Neuronal stem cell (in vitro differentiated cells): ENCODE measurements around the gene GSTM4.

Experiments used
- DNase-seq: peaks from one replicate; pipeline ENCODE4 v3.0.0-alpha.2; 2013; ENCODE audit warnings: low spot score
- H2AFZ ChIP-seq: one replicate; pipeline ENCODE4 v1.6.1; 2013; ENCODE audit warnings: mild to moderate bottlenecking, low read length, inconsistent platforms
- H2AK5ac ChIP-seq: 2 replicates; pipeline ENCODE4 v1.6.1; 2013; ENCODE audit warnings: low read depth, mild to moderate bottlenecking, inconsistent platforms, low read length, moderate library complexity, mixed read lengths
- H2BK120ac ChIP-seq: 2 replicates; pipeline ENCODE4 v1.6.1; 2013; ENCODE audit warnings: low read depth, mild to moderate bottlenecking, inconsistent platforms, low read length, moderate library complexity, mixed read lengths
- H2BK12ac ChIP-seq: one replicate; pipeline ENCODE4 v1.6.1; 2013; ENCODE audit warnings: low read length, inconsistent platforms
- H2BK15ac ChIP-seq: 2 replicates; pipeline ENCODE4 v1.6.1; 2013; ENCODE audit warnings: mild to moderate bottlenecking, low read length, inconsistent platforms, mixed read lengths
- H2BK5ac ChIP-seq: one replicate; pipeline ENCODE4 v1.6.1; 2013; ENCODE audit warnings: inconsistent platforms, mild to moderate bottlenecking, low read length, moderate library complexity
- H3K14ac ChIP-seq: one replicate; pipeline ENCODE4 v1.6.1; 2013; ENCODE audit warnings: low read length, inconsistent platforms
- H3K18ac ChIP-seq: 2 replicates; pipeline ENCODE4 v1.6.1; 2013; ENCODE audit warnings: low read length, inconsistent platforms
- H3K23ac ChIP-seq: 2 replicates; pipeline ENCODE4 v1.6.1; 2013; ENCODE audit warnings: low read depth, mild to moderate bottlenecking, mixed read lengths, low read length, inconsistent platforms; ENCODE audit not compliant: poor library complexity
- H3K27ac ChIP-seq: replicated peaks from 3 replicates; pipeline ENCODE4 v1.5.1; 2013; ENCODE audit warnings: low read length, inconsistent platforms
- H3K27me3 ChIP-seq, 3 experiments: 2 replicates each; pipeline ENCODE4 v1.6.1; 2013; ENCODE audit warnings: low read length in 3 of 3, mild to moderate bottlenecking in 2 of 3, inconsistent platforms in 1 of 3, low read depth in 1 of 3, mixed read lengths in 1 of 3, moderate library complexity in 1 of 3; ENCODE audit not compliant: control insufficient read depth in 3 of 3, insufficient read depth in 3 of 3
- H3K36me3 ChIP-seq, 2 donors: replicated peaks in 1 of 2; 2 replicates each; pipeline ENCODE4 v1.6.1; 2013; ENCODE audit warnings: low read length in 2 of 2; ENCODE audit not compliant: control insufficient read depth in 2 of 2, insufficient read depth in 2 of 2
- H3K4ac ChIP-seq: 2 replicates; pipeline ENCODE4 v1.6.1; 2013; ENCODE audit warnings: inconsistent platforms, mild to moderate bottlenecking, low read length, moderate library complexity
- H3K4me1 ChIP-seq, 2 donors: 1 replicate in 1 of 2; 2 replicates in 1 of 2; pipeline ENCODE4 v1.6.1; 2013; ENCODE audit warnings: low read length in 2 of 2, low read depth in 1 of 2; ENCODE audit not compliant: control insufficient read depth in 2 of 2, insufficient read depth in 1 of 2
- H3K4me2 ChIP-seq: one replicate; pipeline ENCODE4 v1.6.1; 2013; ENCODE audit warnings: mild to moderate bottlenecking, low read length, inconsistent platforms; ENCODE audit not compliant: insufficient read depth, poor library complexity, severe bottlenecking
- H3K4me3 ChIP-seq, 2 donors: 2 replicates each; pipeline ENCODE4 v1.5.1; 2013; ENCODE audit warnings: low read length in 2 of 2, mild to moderate bottlenecking in 2 of 2, inconsistent platforms in 1 of 2, moderate library complexity in 1 of 2
- H3K79me1 ChIP-seq: one replicate; pipeline ENCODE4 v1.6.1; 2013; ENCODE audit warnings: low read depth, mild to moderate bottlenecking, inconsistent platforms, low read length, moderate library complexity
- H3K9ac ChIP-seq: one replicate; pipeline ENCODE4 v1.6.1; 2013; ENCODE audit warnings: mild to moderate bottlenecking, low read depth, low read length, inconsistent platforms; ENCODE audit not compliant: poor library complexity
- H3K9me3 ChIP-seq, 2 donors: replicated peaks in 1 of 2; 2 replicates each; pipeline versions ENCODE3 to v1.6.1; 2013; ENCODE audit warnings: low read length in 2 of 2, mild to moderate bottlenecking in 2 of 2, inconsistent platforms in 1 of 2, low read depth in 1 of 2, mixed read lengths in 1 of 2, moderate library complexity in 1 of 2; ENCODE audit not compliant: control insufficient read depth in 2 of 2, insufficient read depth in 1 of 2
- H4K8ac ChIP-seq: one replicate; pipeline ENCODE4 v1.6.1; 2013; ENCODE audit warnings: low read depth, mild to moderate bottlenecking, inconsistent platforms, low read length, moderate library complexity
- H4K91ac ChIP-seq: one replicate; pipeline ENCODE4 v1.6.1; 2013; ENCODE audit warnings: low read length, low read depth, mild to moderate bottlenecking, inconsistent platforms; ENCODE audit not compliant: poor library complexity
- WGBS, 2 donors: extraction: QIAGEN DNeasy Blood & Tissue Kit; methylation state at CpG; one replicate each; pipeline ENCODE4 v1.1.7; 2013; ENCODE audit warnings: missing lambda C conversion rate in 2 of 2, mixed read lengths in 1 of 2; ENCODE audit not compliant: insufficient read length in 2 of 2, insufficient replicate concordance in 1 of 2; ENCODE audit errors: extremely low coverage in 2 of 2; 5-methylcytosine and 5-hydroxymethylcytosine counted together

The GSTM4 gene

DNA sequence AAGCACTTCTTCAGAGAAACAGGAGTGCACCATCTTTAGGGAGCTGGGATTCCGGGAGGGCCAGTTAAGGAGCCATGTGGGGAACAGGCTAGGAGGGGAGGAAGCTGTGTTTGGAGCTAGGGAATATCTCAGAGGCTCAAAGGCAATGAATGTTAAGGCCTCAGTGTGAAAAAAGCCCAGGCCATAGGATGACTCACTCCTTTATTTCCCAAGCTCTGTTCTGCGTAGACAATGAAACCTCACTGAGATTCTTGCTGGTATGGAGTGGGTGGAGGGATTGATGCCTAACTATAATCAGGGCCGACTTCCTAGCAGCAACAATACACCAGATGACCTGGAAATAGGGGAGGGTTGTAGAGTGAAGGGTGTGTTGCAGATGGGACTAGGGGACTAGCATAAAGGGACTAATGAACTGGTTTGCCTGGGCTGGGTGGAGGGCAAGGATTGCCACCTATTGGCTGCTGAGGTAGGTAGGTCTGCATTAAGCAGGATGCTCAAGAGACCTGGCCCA is 38.6 kb upstream of the GSTM4 start:
- H3K27ac ChIP-seq, result peak overlapping the region; percentile 68
- no peak overlapping the region for H3K4ac ChIP-seq
- H3K14ac ChIP-seq, result no peak overlapping the region
- no peak overlapping the region for H3K9ac ChIP-seq
- H2BK12ac ChIP-seq, result no peak overlapping the region
- peak overlapping the region; percentile 56 for H2AFZ ChIP-seq
- DNase-seq, result peak; percentile 59
- H3K4me1 ChIP-seq, result peaks cover 21 to 43% of the 10 kb centered on the region in 2 donors
- H2BK5ac ChIP-seq, result no peak overlapping the region
- H4K91ac ChIP-seq, result no peak overlapping the region
- H3K9me3 ChIP-seq, result no peaks in the 10 kb centered on the region
- H2BK15ac ChIP-seq, result no peak overlapping the region
- H3K4me2 ChIP-seq, result no peak overlapping the region
- no peak overlapping the region for H4K8ac ChIP-seq
- no peak overlapping the region for H3K18ac ChIP-seq
- H3K36me3 ChIP-seq, result no peaks in the 10 kb centered on the region
- peaks cover 3% of the 10 kb centered on the region for H3K79me1 ChIP-seq
- H2BK120ac ChIP-seq, result no peak overlapping the region
- no peaks in the 10 kb centered on the region for H3K27me3 ChIP-seq
- no peak overlapping the region for H2AK5ac ChIP-seq
- no peak overlapping the region for H3K4me3 ChIP-seq
- H3K23ac ChIP-seq, result no peak overlapping the region
- no CpG with 5 or more reads among the region's 3 CpGs for WGBS, 2 donors

- no peak overlapping the region for H4K8ac ChIP-seq
- no peak overlapping the region for H2BK12ac ChIP-seq
- H3K79me1 ChIP-seq, result peaks cover 9% of the 10 kb centered on the region
- H3K4ac ChIP-seq, result no peak overlapping the region
- no peak overlapping the region for H3K23ac ChIP-seq
- no peaks in the 10 kb centered on the region for H3K36me3 ChIP-seq
- H2BK120ac ChIP-seq, result no peak overlapping the region
- peak overlapping the region; percentile 93 for H2AFZ ChIP-seq
- H3K27me3 ChIP-seq, result no peaks in the 10 kb centered on the region
- no peak overlapping the region for H3K14ac ChIP-seq
- no peak overlapping the region for H2AK5ac ChIP-seq
- no CpG with 5 or more reads among the region's 9 CpGs for WGBS, 2 donors
- H3K4me2 ChIP-seq, result peak overlapping the region; percentile 94
- H3K9ac ChIP-seq, result no peak overlapping the region
- H3K4me3 ChIP-seq, result peak overlapping the region; percentile 63 to 82
- no peak overlapping the region for H3K27ac ChIP-seq
- H3K9me3 ChIP-seq, result no peaks in the 10 kb centered on the region
- no peak for DNase-seq
- H4K91ac ChIP-seq, result no peak overlapping the region
- peak overlapping the region; percentile 11 for H3K18ac ChIP-seq
- no peak overlapping the region for H2BK5ac ChIP-seq
- H2BK15ac ChIP-seq, result no peak overlapping the region
- peaks cover 19 to 54% of the 10 kb centered on the region in 2 donors for H3K4me1 ChIP-seq
Observed at GRCh38 chr1:109618661-109619575, 37.0 kb upstream of the GSTM4 start.

DNA sequence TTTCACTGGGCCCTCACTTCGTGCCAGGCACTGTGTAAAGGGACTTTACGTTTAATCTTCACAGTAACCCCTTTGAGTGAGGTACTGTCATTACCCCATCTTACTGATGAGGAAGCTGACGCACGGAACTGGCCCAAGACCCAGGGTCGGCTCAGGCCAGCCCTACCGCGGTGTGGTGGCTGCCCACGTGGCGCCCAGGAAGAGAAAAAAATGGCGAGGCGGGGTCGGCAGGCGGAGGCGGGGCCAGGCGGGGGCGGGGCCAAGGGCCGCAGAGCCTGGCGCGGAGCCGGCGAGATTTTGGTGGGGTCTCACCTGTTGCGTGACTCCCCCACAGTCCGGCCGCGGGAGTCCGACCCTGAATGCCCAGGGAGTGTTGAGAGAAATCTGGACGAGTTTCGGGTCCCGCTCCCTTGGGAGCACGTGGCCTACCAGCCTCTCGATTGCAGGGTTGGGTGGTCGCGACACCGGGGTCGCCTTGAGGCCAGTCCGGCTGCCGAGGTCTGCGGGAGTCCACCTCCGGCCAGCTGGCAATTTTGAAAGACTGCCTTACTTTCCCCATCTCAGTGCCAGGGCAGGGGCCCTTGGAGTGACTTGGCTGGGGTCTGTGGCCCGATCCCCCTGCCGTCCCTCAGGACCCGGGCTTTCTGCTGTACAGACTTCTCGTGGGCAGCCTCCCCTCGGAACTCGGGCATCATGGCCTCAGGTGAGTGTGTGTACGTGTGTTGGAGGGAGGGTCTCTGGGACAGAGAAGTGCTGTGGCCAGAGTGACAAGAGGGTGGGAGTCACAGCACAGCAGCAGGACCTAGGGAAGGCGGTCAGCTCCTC is 36.1 kb upstream of the GSTM4 start, which contains the start of the genes AMPD2 and GNAT2:
Gene AMPD2 (plus strand): TSS at position 262 of the 825 bp plus-strand sequence. CDS start 1,339 bp downstream, outside the sequence.
Gene GNAT2 (minus strand): TSS at position 41 of the 825 bp plus-strand sequence. CDS start 6,746 bp downstream, outside the sequence.
- WGBS, 2 donors, result no CpG with 5 or more reads among the region's 47 CpGs
- no peak within 1 kb of the TSS for H4K8ac ChIP-seq

More for the DNA sequence above, 36.1 kb upstream of the GSTM4 start, which contains the start of the genes AMPD2 and GNAT2:
- no peak within 1 kb of the TSS for H3K4ac ChIP-seq
- H2BK120ac ChIP-seq, result no peak within 1 kb of the TSS
- no peak within 1 kb of the TSS for H2BK12ac ChIP-seq
- peak within 1 kb of the TSS; percentile 93 for H2AFZ ChIP-seq
- DNase-seq, result peak; percentile 52
- peak within 1 kb of the TSS; percentile 74 for H3K18ac ChIP-seq
- H3K23ac ChIP-seq, result no peak within 1 kb of the TSS
- peak within 1 kb of the TSS; percentile 12 for H2AK5ac ChIP-seq
- H3K27me3 ChIP-seq, result no peaks in the 10 kb centered on the region
- no peaks in the 10 kb centered on the region for H3K9me3 ChIP-seq
- peak within 1 kb of the TSS; percentile 82 to 87 for H3K4me3 ChIP-seq
- H2BK15ac ChIP-seq, result no peak within 1 kb of the TSS
- H2BK5ac ChIP-seq, result no peak within 1 kb of the TSS
- peaks cover 0 to under 1% of the 10 kb centered on the region in 2 donors for H3K36me3 ChIP-seq
- H3K4me2 ChIP-seq, result peak within 1 kb of the TSS; percentile 94
- peaks cover 12% of the 10 kb centered on the region for H3K79me1 ChIP-seq
- H3K27ac ChIP-seq, result peak within 1 kb of the TSS; percentile 63
- H3K4me1 ChIP-seq, result peaks cover 24 to 56% of the 10 kb centered on the region in 2 donors
- peak within 1 kb of the TSS; percentile 5 for H3K14ac ChIP-seq
- H3K9ac ChIP-seq, result peak within 1 kb of the TSS; percentile 74
- H4K91ac ChIP-seq, result no peak within 1 kb of the TSS
